Uterus (tissue), 4 donors: Measurements from ENCODE around the gene IFRD2. TPM values are rescaled to one million over a fixed set of nuclear protein-coding genes. Genes with fewer than 3 reads are reported as not detected.
A peak's percentile ranks its signal among the peaks of the same experiment; 100 is the strongest.

Experiments
- DNase-seq, 2 donors: peaks; one replicate each; pipeline ENCODE4 v3.0.0-alpha.2; 2019 to 2020
- H3K27ac ChIP-seq, 2 donors: fragments of 200-600 bp; sonication (generic); 1 replicate in 1 of 2; 2 replicates in 1 of 2; pipeline ENCODE4 v1.5.1; 2016 to 2018
- H3K27me3 ChIP-seq, 2 donors: fragments of 200-600 bp; sonication (generic); one replicate each; pipeline ENCODE4 v1.5.1; 2018 to 2019; ENCODE audit warnings: control low read depth in 1 of 2
- H3K36me3 ChIP-seq, 2 donors: fragments of 200-600 bp; sonication (generic); one replicate each; pipeline ENCODE4 v1.5.1; 2019; ENCODE audit warnings: control low read depth in 1 of 2
- H3K4me1 ChIP-seq, 2 donors: fragments of 200-600 bp; sonication (generic); one replicate each; pipeline ENCODE4 v1.5.1; 2018 to 2019; ENCODE audit warnings: control low read depth in 1 of 2
- H3K4me3 ChIP-seq, 2 donors: fragments of 200-600 bp; sonication (generic); 1 replicate in 1 of 2; 2 replicates in 1 of 2; pipeline ENCODE4 v1.5.1; 2018 to 2019; ENCODE audit warnings: mild to moderate bottlenecking in 1 of 2
- H3K9me3 ChIP-seq, 2 donors: fragments of 200-600 bp; sonication (generic); one replicate each; pipeline ENCODE4 v1.5.1; 2019; ENCODE audit warnings: control low read depth in 1 of 2
- POLR2A ChIP-seq, 2 donors: fragments of 450-650 bp; IDR thresholded peaks; one replicate each; pipeline ENCODE4 v1.6.1; 2016; ENCODE audit warnings: antibody characterized with exemption in 2 of 2, mild to moderate bottlenecking in 1 of 2, moderate library complexity in 1 of 2
- intact Hi-C: fragments of 100-400 bp; cut with DNase I; formaldehyde crosslinking; loops from one replicate; pipeline ENCODE4 v1.15.1; 2023; ENCODE audit warnings: low total_unique reads
- total RNA-seq, 4 donors: library from RNA; depleted of rRNA in 3 of 4; stranded (reverse); fragments of >200 nt in 3 of 4; gene quantifications; one replicate each; pipeline versions ENCODE4 v1.1.0 to v1.2.4, GENCODE V29; 2014 to 2023
- TF ChIP-seq, protein P1 (sequence below), 4 experiments: fragments of 200-600 bp in 2 of 4; fragments of 450-650 bp in 2 of 4; sonication (generic) in 2 of 4; IDR thresholded peaks; one replicate each; pipeline ENCODE4 v1.5.1; 2016 to 2019; ENCODE audit warnings: antibody characterized with exemption in 4 of 4, mild to moderate bottlenecking in 2 of 4, moderate library complexity in 1 of 4
- donor health status: DM: yes; HTN: yes; CAD: no.

IFRD2 gene
- total RNA-seq, 4 donors from 2014 or later = 14.1 to 81.5 (median 25.1) TPM

DNA sequence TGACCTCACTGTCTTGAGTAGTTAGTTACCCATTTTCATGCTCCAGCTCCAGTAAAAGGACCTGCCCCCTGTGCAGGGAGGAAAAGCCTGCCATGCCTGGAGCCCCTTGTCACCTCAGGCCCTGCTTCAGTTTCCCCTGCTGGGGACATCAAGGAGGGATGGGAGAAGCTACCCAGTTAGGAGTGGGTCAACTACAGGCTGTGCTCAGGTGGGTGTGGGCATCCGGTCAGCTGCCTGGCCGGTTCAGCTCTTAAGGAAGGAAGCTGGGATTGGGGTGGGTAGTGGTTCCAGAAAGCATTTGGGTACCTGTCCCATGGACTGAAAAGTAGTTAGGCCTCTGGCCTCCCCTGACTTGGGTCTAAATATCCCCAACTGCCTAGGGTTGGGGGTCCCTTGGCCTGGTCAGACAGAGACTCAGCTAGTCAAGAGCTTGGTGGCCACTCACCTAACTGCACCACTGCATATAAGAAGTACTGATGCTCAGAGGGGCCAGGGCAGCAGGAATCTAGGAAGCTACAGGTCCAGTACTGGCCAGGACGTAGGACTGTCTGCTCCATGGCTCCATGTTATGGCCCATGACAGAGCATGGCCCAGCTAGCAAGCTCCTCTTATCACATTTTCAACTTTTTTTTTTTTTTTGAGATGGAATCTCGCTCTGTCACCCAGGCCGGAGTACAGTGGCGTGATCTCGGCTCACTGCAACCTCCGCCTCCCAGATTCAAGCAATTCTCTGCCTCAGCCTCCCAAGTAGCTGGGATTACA, 12.8 kb downstream of the IFRD2 start:
- no peak for DNase-seq
- Histone ChIP-seq H3K4me1 (peaks cover 0 to 6% of the 10 kb centered on the region in 2 donors), H3K9me3 (no peaks in the 10 kb centered on the region), H3K27me3 (no peaks in the 10 kb centered on the region), H3K27ac (peak overlapping the region; percentile 16 to 33), H3K4me3 (no peak overlapping the region), H3K36me3 (no peaks in the 10 kb centered on the region)
- intact Hi-C loops = loop anchor here (5.0 kb wide), 1 partner anchor 87 kb away; the partner anchor contains the start of gene GNAT1
- no peak for TF ChIP-seq POLR2A (IDR thresholded peaks at IDR 0.05)
- TF ChIP-seq, protein P1, sequence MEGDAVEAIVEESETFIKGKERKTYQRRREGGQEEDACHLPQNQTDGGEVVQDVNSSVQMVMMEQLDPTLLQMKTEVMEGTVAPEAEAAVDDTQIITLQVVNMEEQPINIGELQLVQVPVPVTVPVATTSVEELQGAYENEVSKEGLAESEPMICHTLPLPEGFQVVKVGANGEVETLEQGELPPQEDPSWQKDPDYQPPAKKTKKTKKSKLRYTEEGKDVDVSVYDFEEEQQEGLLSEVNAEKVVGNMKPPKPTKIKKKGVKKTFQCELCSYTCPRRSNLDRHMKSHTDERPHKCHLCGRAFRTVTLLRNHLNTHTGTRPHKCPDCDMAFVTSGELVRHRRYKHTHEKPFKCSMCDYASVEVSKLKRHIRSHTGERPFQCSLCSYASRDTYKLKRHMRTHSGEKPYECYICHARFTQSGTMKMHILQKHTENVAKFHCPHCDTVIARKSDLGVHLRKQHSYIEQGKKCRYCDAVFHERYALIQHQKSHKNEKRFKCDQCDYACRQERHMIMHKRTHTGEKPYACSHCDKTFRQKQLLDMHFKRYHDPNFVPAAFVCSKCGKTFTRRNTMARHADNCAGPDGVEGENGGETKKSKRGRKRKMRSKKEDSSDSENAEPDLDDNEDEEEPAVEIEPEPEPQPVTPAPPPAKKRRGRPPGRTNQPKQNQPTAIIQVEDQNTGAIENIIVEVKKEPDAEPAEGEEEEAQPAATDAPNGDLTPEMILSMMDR (IDR thresholded peaks at IDR 0.05) = no peak

DNA sequence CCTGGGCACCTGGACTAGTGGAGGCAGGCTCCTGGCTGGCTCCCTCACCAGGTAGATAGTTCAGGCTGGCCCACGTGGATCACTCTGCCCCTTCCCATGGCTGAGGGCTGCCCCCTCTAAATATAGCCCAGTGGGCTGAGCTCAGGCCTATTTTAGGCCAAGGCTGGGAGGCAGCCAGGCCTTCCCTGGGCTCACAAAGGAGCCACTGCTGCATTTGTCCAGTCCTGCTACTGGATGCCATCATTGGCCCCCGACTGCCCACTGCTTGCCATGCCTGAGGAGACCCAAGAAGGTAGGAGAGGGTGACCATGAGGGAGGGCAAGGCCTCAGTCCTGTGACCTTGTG, 13.4 kb downstream of the IFRD2 start, which contains the start of gene LSMEM2:
Gene LSMEM2 (plus strand): TSS at position 208 of the 345 bp plus-strand sequence. CDS start 27 bp downstream, at position 235.
- TF ChIP-seq POLR2A (IDR thresholded peaks at IDR 0.05) = no peak
- TF ChIP-seq, protein P1 (IDR thresholded peaks at IDR 0.05) = no peak
- intact Hi-C loops = loop anchor here (5.0 kb wide), 1 partner anchor 87 kb away; the partner anchor contains the start of gene GNAT1
- H3K27me3 ChIP-seq = no peaks in the 10 kb centered on the region
- no peaks in the 10 kb centered on the region for H3K9me3 ChIP-seq
- peaks cover 0 to 6% of the 10 kb centered on the region in 2 donors for H3K4me1 ChIP-seq
- DNase-seq = peak in 1 of 2 donors; percentile 18
- peak within 1 kb of the TSS; percentile 16 to 33 for H3K27ac ChIP-seq
- no peaks in the 10 kb centered on the region for H3K36me3 ChIP-seq
- no peak within 1 kb of the TSS for H3K4me3 ChIP-seq

DNA sequence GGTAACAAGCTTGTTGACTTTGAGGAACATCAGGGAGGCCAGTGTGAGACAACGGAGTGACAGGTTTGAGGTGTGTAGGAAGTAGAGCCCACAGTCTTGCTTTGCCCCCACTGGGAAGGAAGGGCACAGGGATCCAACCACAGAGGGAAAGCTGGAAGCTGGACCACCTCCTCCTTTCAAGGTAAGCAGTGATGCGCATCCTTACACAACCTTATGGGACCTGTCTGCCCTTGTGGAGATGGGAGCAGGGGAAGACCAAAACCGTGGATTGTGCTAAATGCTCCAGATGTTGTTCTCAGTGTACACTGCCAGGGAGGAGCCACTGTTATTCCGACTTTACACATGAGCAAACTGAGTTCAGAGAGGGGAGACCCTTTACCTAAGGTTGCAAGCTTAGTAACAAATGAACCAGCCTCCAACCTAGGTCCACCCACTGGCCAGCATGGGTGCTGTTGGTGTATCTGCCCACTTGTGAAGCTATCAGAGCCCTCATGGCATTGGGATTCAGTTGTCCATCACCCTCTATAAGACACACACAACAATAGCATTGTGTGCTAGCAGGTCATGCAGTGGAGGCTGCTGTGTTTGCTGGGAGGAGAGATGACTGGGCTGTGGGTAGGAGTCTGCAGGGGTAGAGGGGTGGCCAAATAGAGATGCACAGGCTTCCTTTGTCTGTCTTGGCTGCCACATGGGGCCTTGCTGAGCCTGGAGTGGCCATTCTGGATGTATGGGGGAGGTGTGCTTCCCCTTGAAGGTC, 13.9 kb downstream of the IFRD2 start:
- intact Hi-C loops = loop anchor here (5.0 kb wide), 1 partner anchor 86 kb away; the partner anchor contains the start of gene GNAT1
- Histone ChIP-seq H3K27me3 (no peaks in the 10 kb centered on the region), H3K9me3 (no peaks in the 10 kb centered on the region), H3K4me3 (no peak overlapping the region), H3K36me3 (no peaks in the 10 kb centered on the region), H3K4me1 (peaks cover 0 to 6% of the 10 kb centered on the region in 2 donors), H3K27ac (peak overlapping the region in 1 of 2 donors; percentile 33)
- no peak for DNase-seq
- no peak for TF ChIP-seq POLR2A (IDR thresholded peaks at IDR 0.05)
- TF ChIP-seq, protein P1 (IDR thresholded peaks at IDR 0.05) = no peak

DNA sequence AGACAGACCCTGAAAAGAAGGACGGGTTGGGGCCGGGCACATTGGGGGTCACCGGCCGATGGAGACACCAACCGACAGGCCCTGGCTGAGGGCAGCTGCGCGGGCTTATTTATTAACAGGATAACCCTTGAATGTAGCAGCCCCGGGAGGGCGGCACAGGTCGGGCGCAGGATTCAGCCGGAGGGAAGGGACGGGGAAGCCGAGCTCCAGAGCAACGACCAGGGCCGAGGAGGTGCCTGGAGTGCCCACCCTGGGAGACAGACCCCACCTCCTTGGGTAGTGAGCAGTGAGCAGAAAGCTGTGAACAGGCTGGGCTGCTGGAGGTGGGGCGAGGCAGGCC, 15.5 kb downstream of the IFRD2 start:
- Histone ChIP-seq H3K27ac (no peak overlapping the region), H3K27me3 (no peaks in the 10 kb centered on the region), H3K4me1 (peaks cover 0 to 6% of the 10 kb centered on the region in 2 donors), H3K36me3 (no peaks in the 10 kb centered on the region), H3K4me3 (no peak overlapping the region), H3K9me3 (no peaks in the 10 kb centered on the region)
- DNase-seq = no peak
- intact Hi-C loops = loop anchor here (5.0 kb wide), 1 partner anchor 84 kb away; the partner anchor contains the start of gene GNAT1
- TF ChIP-seq, protein P1 (IDR thresholded peaks at IDR 0.05) = no peak
- TF ChIP-seq POLR2A (IDR thresholded peaks at IDR 0.05) = no peak
